ENCODE data around the gene FADS3.

FADS3 gene

DNA sequence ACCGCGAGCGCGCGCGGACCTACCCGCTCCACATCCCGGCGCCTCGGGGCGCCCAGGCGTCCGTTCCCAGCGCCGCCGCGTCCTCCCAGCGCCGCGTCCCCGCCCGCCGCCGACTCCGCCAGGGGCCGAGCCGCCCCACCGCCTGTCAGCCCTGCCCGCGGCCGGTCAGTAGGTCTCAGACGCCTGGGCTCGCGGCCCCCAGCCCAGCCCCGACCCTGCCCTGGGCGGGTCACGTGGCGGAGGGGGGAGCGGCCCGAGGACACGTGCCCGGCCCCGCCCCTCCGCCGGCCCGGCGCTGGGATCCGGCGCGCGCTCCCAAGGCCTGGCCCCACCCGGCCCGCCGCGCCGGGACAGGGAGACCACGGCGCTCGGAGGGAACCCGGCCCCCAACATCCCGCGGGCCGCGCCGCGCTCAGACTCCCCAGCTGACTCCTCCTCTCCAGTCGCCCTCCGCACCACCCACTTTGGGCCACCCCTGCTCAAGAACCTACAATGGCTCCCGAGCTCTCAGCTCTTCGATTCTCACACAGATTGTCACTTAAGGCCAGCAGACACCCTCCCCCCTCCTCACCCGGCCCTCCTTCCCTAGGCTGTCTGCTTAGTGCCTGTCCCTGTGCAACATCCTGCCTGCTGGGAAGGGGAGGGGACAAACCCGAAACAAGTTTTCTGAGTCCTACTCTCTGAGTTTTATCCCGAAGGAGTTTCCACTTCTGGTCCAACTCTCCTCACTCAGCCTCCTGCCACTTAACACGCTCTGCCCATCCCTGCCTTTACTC lies 26.2 kb upstream of the FADS3 start, which contains the start of gene RAB3IL1:
TSS of gene RAB3IL1 (minus strand) at position 233 of the 776 bp plus-strand sequence. CDS start at position 34, 199 bp downstream.
- Histone ChIP-seq H4K20me1 (ENCODE audit: insufficient read depth, low read length) (no peaks in the 10 kb centered on the region), H3K4me1 (ENCODE audit: insufficient read depth, low read length, severe bottlenecking) (no peaks in the 10 kb centered on the region), H3K9me2 (ENCODE audit: low read depth, low read length) (no peaks in the 10 kb centered on the region), H3K4me2 (ENCODE audit: low read length) (no peak within 1 kb of the TSS), H3K79me2 (ENCODE audit: insufficient read depth, low read length) (no peaks in the 10 kb centered on the region), H2AFZ (ENCODE audit: low read length) (no peak within 1 kb of the TSS), H3K27me3 (ENCODE audit: insufficient read depth, low read length) (peaks cover 10% of the 10 kb centered on the region; the same call in 1 of the 2 replicates), H3F3A (ENCODE audit: insufficient read depth, low read length) (no peaks in the 10 kb centered on the region), H3K9ac (ENCODE audit: low read length) (no peak within 1 kb of the TSS), H3K9me3 (ENCODE audit: low read length) (no peaks in the 10 kb centered on the region), H3K4me3 (ENCODE audit: low read depth, low read length, poor library complexity, severe bottlenecking) (no peak within 1 kb of the TSS), H3K27ac (ENCODE audit: low read depth, low read length, poor library complexity, severe bottlenecking) (no peak within 1 kb of the TSS), H3K36me3 (ENCODE audit: insufficient read depth, low read length) (no peaks in the 10 kb centered on the region)
- no peak for TF ChIP-seq EZH2 (IDR thresholded peaks at IDR 0.05; ENCODE audit: borderline replicate concordance, low read length)
- no peak for TF ChIP-seq CTCF (IDR thresholded peaks at IDR 0.05; ENCODE audit: low read length)

DNA sequence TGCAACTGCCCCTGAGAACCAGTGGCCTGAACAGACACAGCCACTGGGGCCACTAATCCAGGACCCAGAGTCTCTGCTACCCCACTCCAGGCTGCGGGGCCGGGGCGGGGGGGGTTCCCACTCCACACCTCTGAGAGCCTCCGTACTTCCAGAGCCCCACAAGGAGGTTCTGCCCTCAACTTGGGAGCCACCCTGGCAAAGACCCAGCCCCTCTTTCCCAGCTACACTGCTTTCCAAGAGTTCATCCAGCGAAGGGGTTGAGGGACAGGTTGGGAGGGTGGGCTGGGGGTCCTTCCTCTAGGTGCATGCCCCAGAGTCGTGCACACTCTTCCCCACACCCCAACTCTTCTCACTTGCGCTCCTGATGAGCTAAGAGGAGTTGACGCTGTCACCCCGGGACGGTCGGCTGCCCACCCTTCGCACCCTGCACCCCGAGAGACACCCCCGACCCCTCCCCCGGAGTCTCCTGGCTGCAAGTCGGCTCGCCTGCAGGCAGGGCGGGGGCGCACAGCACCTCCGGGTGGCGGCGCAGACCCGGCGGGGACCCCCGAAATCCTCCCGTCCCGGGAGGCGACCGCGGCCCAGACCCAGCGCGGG lies 25.5 kb upstream of the FADS3 start:
- no peak overlapping the region for H3K27ac ChIP-seq (ENCODE audit: low read depth, low read length, poor library complexity, severe bottlenecking)
- H2AFZ ChIP-seq (ENCODE audit: low read length): no peak overlapping the region
- peaks cover 10% of the 10 kb centered on the region; the same call in 1 of the 2 replicates for H3K27me3 ChIP-seq (ENCODE audit: insufficient read depth, low read length)
- no peaks in the 10 kb centered on the region for H3F3A ChIP-seq (ENCODE audit: insufficient read depth, low read length)
- no peaks in the 10 kb centered on the region for H3K9me2 ChIP-seq (ENCODE audit: low read depth, low read length)
- no peak overlapping the region for H3K4me3 ChIP-seq (ENCODE audit: low read depth, low read length, poor library complexity, severe bottlenecking)
- no peaks in the 10 kb centered on the region for H3K79me2 ChIP-seq (ENCODE audit: insufficient read depth, low read length)
- H4K20me1 ChIP-seq (ENCODE audit: insufficient read depth, low read length): no peaks in the 10 kb centered on the region
- no peaks in the 10 kb centered on the region for H3K4me1 ChIP-seq (ENCODE audit: insufficient read depth, low read length, severe bottlenecking)
- no peak overlapping the region for H3K9ac ChIP-seq (ENCODE audit: low read length)
- H3K4me2 ChIP-seq (ENCODE audit: low read length): no peak overlapping the region
- TF ChIP-seq EZH2 (IDR thresholded peaks at IDR 0.05; ENCODE audit: borderline replicate concordance, low read length) (no peak), CTCF (IDR thresholded peaks at IDR 0.05; ENCODE audit: low read length) (no peak)
- H3K36me3 ChIP-seq (ENCODE audit: insufficient read depth, low read length): no peaks in the 10 kb centered on the region
- no peaks in the 10 kb centered on the region for H3K9me3 ChIP-seq (ENCODE audit: low read length)

- H3K4me1 ChIP-seq (ENCODE audit: insufficient read depth, low read length, severe bottlenecking): no peaks in the 10 kb centered on the region
Observed at GRCh38 chr11:61914471-61915171, 23.3 kb upstream of the FADS3 start.

More at GRCh38 chr11:61914471-61915171, 23.3 kb upstream of the FADS3 start:
- Histone ChIP-seq H3K4me3 (ENCODE audit: low read depth, low read length, poor library complexity, severe bottlenecking) (no peak overlapping the region), H3K27ac (ENCODE audit: low read depth, low read length, poor library complexity, severe bottlenecking) (no peak overlapping the region), H3K9ac (ENCODE audit: low read length) (no peak overlapping the region), H2AFZ (ENCODE audit: low read length) (no peak overlapping the region), H3K9me2 (ENCODE audit: low read depth, low read length) (no peaks in the 10 kb centered on the region), H3K4me2 (ENCODE audit: low read length) (no peak overlapping the region), H3K27me3 (ENCODE audit: insufficient read depth, low read length) (peaks cover 10% of the 10 kb centered on the region; the same call in 1 of the 2 replicates), H3K36me3 (ENCODE audit: insufficient read depth, low read length) (no peaks in the 10 kb centered on the region), H3K9me3 (ENCODE audit: low read length) (no peaks in the 10 kb centered on the region), H3F3A (ENCODE audit: insufficient read depth, low read length) (no peaks in the 10 kb centered on the region), H4K20me1 (ENCODE audit: insufficient read depth, low read length) (no peaks in the 10 kb centered on the region), H3K79me2 (ENCODE audit: insufficient read depth, low read length) (no peaks in the 10 kb centered on the region)
- TF ChIP-seq EZH2 (IDR thresholded peaks at IDR 0.05; ENCODE audit: borderline replicate concordance, low read length) (no peak), CTCF (IDR thresholded peaks at IDR 0.05; ENCODE audit: low read length) (no peak)
